Duodenal mucosa (tissue), 2 donors: ENCODE results near the gene LOXL3.
"Not testable (repeated sequence)": the region's sequence is repeated elsewhere in the genome, so short reads cannot be mapped to it uniquely, and the experiment has no call there.

Experiments used
- H3K27ac ChIP-seq: one replicate; pipeline ENCODE4 v1.7.0; 2013; ENCODE audit warnings: low read depth, low read length
- H3K27me3 ChIP-seq, 2 donors: one replicate each; pipeline ENCODE4 v1.7.0; 2013; ENCODE audit warnings: low read length in 2 of 2, control low read depth in 1 of 2; ENCODE audit not compliant: insufficient read depth in 2 of 2, control insufficient read depth in 1 of 2
- H3K36me3 ChIP-seq, 2 donors: one replicate each; pipeline ENCODE4 v1.7.0; 2013; ENCODE audit warnings: low read length in 2 of 2, control low read depth in 1 of 2; ENCODE audit not compliant: insufficient read depth in 2 of 2, control insufficient read depth in 1 of 2
- H3K4me1 ChIP-seq, 2 donors: one replicate each; pipeline ENCODE4 v1.7.0; 2013; ENCODE audit warnings: low read length in 2 of 2, control low read depth in 1 of 2; ENCODE audit not compliant: insufficient read depth in 2 of 2, control insufficient read depth in 1 of 2
- H3K4me3 ChIP-seq, 2 donors: one replicate each; pipeline ENCODE4 v1.7.0; 2013; ENCODE audit warnings: low read length in 2 of 2, low read depth in 1 of 2
- H3K9ac ChIP-seq, 2 donors: one replicate each; pipeline ENCODE4 v1.7.0; 2013; ENCODE audit warnings: low read length in 2 of 2, low read depth in 1 of 2
- H3K9me3 ChIP-seq, 2 donors: one replicate each; pipeline ENCODE4 v1.7.0; 2013; ENCODE audit warnings: low read length in 2 of 2, control low read depth in 1 of 2; ENCODE audit not compliant: control insufficient read depth in 1 of 2

LOXL3 gene

GRCh38 chr2:74491648-74492544, 61.8 kb downstream of the LOXL3 start:
- H3K9ac ChIP-seq = no peak overlapping the region
- no peak overlapping the region for H3K4me3 ChIP-seq
- H3K9me3 ChIP-seq = no peaks in the 10 kb centered on the region
- peaks cover 31 to 53% of the 10 kb centered on the region in 2 donors for H3K36me3 ChIP-seq
- no peak overlapping the region for H3K27ac ChIP-seq
- H3K27me3 ChIP-seq = no peaks in the 10 kb centered on the region
- peaks cover 17 to 25% of the 10 kb centered on the region in 2 donors for H3K4me1 ChIP-seq

GRCh38 chr2:74489906-74490305, 63.8 kb downstream of the LOXL3 start:
- H3K4me3 ChIP-seq = no peak overlapping the region
- H3K27ac ChIP-seq = no peak overlapping the region
- H3K27me3 ChIP-seq = no peaks in the 10 kb centered on the region
- no peak overlapping the region for H3K9ac ChIP-seq
- H3K9me3 ChIP-seq = no peaks in the 10 kb centered on the region
- H3K36me3 ChIP-seq = peaks cover 31 to 66% of the 10 kb centered on the region in 2 donors
- H3K4me1 ChIP-seq = peaks cover 17 to 25% of the 10 kb centered on the region in 2 donors

- Histone ChIP-seq H3K4me3 (peak overlapping the region in 1 of 2 donors; percentile 28), H3K36me3 (peaks cover 30 to 64% of the 10 kb centered on the region in 2 donors), H3K9me3 (no peaks in the 10 kb centered on the region), H3K27ac (no peak overlapping the region), H3K4me1 (peaks cover 17 to 25% of the 10 kb centered on the region in 2 donors), H3K27me3 (no peaks in the 10 kb centered on the region), H3K9ac (peak overlapping the region; percentile 3 to 47)
Observed at GRCh38 chr2:74488643-74489481, 64.9 kb downstream of the LOXL3 start.

DNA sequence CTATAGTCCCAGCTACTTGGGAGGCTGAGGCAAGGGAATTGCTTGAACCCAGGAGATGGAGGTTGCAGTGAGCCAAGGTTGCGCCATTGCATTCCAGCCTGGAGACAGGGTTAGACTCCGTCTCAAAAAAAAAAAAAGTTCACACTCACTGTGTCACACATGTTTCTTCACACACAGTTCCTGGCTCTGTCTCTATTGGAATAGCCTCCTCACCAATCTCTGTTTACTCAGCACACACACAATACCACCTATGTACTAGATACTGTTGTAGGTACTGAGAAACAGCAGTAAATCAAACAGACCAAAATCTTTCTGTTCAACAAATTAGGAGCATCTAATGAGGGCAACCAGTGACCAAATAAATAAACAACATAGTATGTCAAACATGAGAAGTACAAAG, 67.6 kb downstream of the LOXL3 start:
- peaks cover 5 to 37% of the 10 kb centered on the region in 2 donors for H3K36me3 ChIP-seq
- H3K9me3 ChIP-seq = no peaks in the 10 kb centered on the region
- H3K27ac ChIP-seq = no peak overlapping the region
- peaks cover 25 to 40% of the 10 kb centered on the region in 2 donors for H3K4me1 ChIP-seq
- H3K4me3 ChIP-seq = no peak overlapping the region
- no peaks in the 10 kb centered on the region for H3K27me3 ChIP-seq
- no peak overlapping the region for H3K9ac ChIP-seq

- Histone ChIP-seq H3K36me3 (peaks cover 0 to 33% of the 10 kb centered on the region in 2 donors), H3K4me1 (peaks cover 27 to 36% of the 10 kb centered on the region in 2 donors), H3K9ac (peak overlapping the region; percentile 67 to 98), H3K4me3 (peak overlapping the region; percentile 92 to 96)
- not testable (repeated sequence) for H3K27me3 ChIP-seq, H3K27ac ChIP-seq, H3K9me3 ChIP-seq
Observed at GRCh38 chr2:74483675-74484164, 70.0 kb downstream of the LOXL3 start.

DNA sequence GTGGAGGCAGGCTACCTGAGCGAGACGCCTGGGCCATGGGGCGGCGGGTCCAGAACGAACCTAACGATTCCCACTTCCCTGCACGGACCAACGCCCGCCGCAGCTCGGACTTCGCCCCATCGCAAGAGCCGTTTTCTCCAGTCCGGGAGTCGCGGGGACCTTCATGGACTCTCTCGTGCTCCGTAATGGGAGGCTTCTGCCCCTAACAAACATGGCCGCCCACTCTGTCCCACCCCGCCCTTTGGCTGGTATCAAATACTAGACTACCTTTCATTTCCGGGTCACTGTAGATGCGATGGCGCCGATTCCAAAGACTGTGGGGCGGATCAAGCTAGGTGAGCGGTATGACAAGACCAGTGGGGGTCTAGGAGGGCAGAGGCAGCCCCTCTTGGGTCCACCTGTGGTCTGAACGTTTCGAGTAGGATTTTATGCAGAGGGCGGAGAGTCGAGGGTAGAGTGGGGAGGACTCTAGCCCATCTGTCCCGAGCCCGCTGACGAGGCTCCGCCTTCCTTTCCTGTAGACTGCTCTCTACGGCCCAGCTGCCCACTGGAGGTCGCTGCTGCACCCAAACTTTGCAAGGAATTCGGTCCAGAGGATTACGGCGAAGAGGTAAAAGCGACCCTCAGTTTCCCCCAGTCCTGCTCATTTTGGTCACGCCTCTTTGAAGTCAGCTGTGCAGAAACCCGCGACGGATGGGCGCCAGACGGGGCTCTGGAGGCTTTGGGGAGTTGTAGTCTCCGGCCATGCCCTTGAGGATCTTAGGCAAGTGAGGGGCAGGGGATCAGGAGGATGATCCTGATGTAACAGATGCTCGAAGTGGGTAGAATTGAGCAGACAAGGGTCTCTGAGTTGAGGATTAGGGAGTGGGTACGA, 70.7 kb downstream of the LOXL3 start, which contains the start of the genes CCDC142 and TTC31:
Gene CCDC142 (minus strand): TSS at position 198 of the 874 bp plus-strand sequence. CDS start 161 bp downstream, at position 37.
Gene TTC31 (plus strand): TSS at position 281 of the 874 bp plus-strand sequence. CDS start 15 bp downstream, at position 296.
- H3K27me3 ChIP-seq = no peaks in the 10 kb centered on the region
- peak within 1 kb of the TSS; percentile 92 to 96 for H3K4me3 ChIP-seq
- peaks cover 0 to 28% of the 10 kb centered on the region in 2 donors for H3K36me3 ChIP-seq
- H3K9ac ChIP-seq = peak within 1 kb of the TSS; percentile 67 to 98
- H3K9me3 ChIP-seq = no peaks in the 10 kb centered on the region
- peaks cover 21 to 29% of the 10 kb centered on the region in 2 donors for H3K4me1 ChIP-seq
- H3K27ac ChIP-seq = peak within 1 kb of the TSS; percentile 84
